Osteocyte (in vitro differentiated cells): ENCODE data around the gene EFCAB6. TPM values are rescaled to one million over a fixed set of nuclear protein-coding genes. Genes with fewer than 3 reads are reported as not detected.

Source experiments
- DNase-seq: peaks from one replicate; pipeline ENCODE4 v3.0.0; 2021; ENCODE audit warnings: mixed read lengths; ENCODE audit not compliant: unreplicated experiment; ENCODE audit errors: extremely low spot score
- H3K27ac Mint-ChIP-seq: one replicate; pipeline ENCODE4 v1.8.0; 2021; ENCODE audit warnings: mild to moderate bottlenecking, mixed read lengths; ENCODE audit not compliant: unreplicated experiment
- H3K27me3 Mint-ChIP-seq: one replicate; pipeline ENCODE4 v1.8.0; 2021; ENCODE audit warnings: mixed read lengths; ENCODE audit not compliant: unreplicated experiment
- H3K36me3 Mint-ChIP-seq: one replicate; pipeline ENCODE4 v1.8.0; 2021; ENCODE audit warnings: mixed read lengths; ENCODE audit not compliant: unreplicated experiment
- H3K4me1 Mint-ChIP-seq: one replicate; pipeline ENCODE4 v1.8.0; 2021; ENCODE audit warnings: mixed read lengths; ENCODE audit not compliant: unreplicated experiment
- H3K4me3 Mint-ChIP-seq: one replicate; pipeline ENCODE4 v1.8.0; 2021; ENCODE audit warnings: mild to moderate bottlenecking, moderate library complexity, mixed read lengths; ENCODE audit not compliant: unreplicated experiment
- H3K9me3 Mint-ChIP-seq: one replicate; pipeline ENCODE4 v1.8.0; 2021; ENCODE audit warnings: mixed read lengths; ENCODE audit not compliant: unreplicated experiment
- total RNA-seq: library from RNA; stranded (reverse); gene quantifications from 2 replicates; pipeline ENCODE4 v1.2.1, GENCODE V29; 2021
- TF ChIP-seq, protein P1 (sequence below): fragments of 200-600 bp; sonication (generic); IDR thresholded peaks from 2 replicates; pipeline ENCODE4 v1.5.0; 2021; ENCODE audit warnings: antibody characterized with exemption, mild to moderate bottlenecking, moderate library complexity

Gene EFCAB6
- total RNA-seq, 1 donor from 2014 or later = 1.4 TPM

DNA sequence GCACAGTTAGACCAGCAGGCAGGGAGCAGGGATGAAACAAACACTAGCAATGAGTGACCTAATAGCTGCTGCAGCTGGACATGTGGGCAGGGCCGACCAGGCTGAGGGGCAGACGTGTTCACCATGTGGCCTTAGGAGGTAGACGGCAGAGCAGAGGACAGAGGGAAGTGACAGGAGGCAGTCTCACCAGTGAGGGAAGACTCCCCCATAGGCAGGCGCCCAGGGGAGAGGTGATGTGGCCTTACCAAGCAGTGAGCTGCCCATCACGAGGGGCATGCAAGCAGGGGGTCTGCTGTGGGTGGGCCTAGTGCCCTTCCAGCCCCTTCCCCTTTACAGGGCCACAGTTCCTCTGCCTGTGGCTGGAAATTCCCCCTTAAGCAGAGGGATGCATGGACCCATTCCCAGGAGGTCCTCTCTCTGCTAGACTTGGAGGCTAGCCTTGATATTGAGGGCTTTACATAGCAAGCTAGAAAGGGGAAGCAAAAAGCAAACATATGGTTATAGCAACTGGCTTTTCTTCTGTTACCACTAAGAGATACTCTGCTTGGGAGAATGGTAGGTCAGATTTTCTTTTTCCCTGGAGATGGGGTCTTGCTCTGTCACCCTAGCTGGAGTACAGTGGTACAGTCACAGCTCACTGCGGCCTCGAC is 332.7 kb downstream of the EFCAB6 start:
- Mint-ChIP-seq H3K4me3 (no peak overlapping the region), H3K36me3 (no peaks in the 10 kb centered on the region), H3K9me3 (no peaks in the 10 kb centered on the region), H3K27ac (no peak overlapping the region), H3K4me1 (no peaks in the 10 kb centered on the region), H3K27me3 (no peaks in the 10 kb centered on the region)
- TF ChIP-seq, protein P1, sequence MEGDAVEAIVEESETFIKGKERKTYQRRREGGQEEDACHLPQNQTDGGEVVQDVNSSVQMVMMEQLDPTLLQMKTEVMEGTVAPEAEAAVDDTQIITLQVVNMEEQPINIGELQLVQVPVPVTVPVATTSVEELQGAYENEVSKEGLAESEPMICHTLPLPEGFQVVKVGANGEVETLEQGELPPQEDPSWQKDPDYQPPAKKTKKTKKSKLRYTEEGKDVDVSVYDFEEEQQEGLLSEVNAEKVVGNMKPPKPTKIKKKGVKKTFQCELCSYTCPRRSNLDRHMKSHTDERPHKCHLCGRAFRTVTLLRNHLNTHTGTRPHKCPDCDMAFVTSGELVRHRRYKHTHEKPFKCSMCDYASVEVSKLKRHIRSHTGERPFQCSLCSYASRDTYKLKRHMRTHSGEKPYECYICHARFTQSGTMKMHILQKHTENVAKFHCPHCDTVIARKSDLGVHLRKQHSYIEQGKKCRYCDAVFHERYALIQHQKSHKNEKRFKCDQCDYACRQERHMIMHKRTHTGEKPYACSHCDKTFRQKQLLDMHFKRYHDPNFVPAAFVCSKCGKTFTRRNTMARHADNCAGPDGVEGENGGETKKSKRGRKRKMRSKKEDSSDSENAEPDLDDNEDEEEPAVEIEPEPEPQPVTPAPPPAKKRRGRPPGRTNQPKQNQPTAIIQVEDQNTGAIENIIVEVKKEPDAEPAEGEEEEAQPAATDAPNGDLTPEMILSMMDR = no peak
- DNase-seq = no peak

Other genes starting within 250 kb of the EFCAB6 start
- gene SULT4A1, start 50.2 kb upstream of the EFCAB6 start, total RNA-seq = 0.26 TPM in 1 of 2 replicates, not detected in the other
- gene PNPLA5, start 79.7 kb upstream of the EFCAB6 start, total RNA-seq = not detected in 2 replicates
- 1.2 and 3.0 TPM in 2 replicates for gene PNPLA3, start 111.5 kb upstream of the EFCAB6 start, total RNA-seq
- gene SAMM50, start 143.1 kb upstream of the EFCAB6 start, total RNA-seq = 42.6 TPM in 2 replicates
- gene PARVB, start 212.0 kb upstream of the EFCAB6 start, total RNA-seq = 4.4 and 5.4 TPM in 2 replicates